ENCODE results near the gene CELSR3.

The CELSR3 gene

DNA sequence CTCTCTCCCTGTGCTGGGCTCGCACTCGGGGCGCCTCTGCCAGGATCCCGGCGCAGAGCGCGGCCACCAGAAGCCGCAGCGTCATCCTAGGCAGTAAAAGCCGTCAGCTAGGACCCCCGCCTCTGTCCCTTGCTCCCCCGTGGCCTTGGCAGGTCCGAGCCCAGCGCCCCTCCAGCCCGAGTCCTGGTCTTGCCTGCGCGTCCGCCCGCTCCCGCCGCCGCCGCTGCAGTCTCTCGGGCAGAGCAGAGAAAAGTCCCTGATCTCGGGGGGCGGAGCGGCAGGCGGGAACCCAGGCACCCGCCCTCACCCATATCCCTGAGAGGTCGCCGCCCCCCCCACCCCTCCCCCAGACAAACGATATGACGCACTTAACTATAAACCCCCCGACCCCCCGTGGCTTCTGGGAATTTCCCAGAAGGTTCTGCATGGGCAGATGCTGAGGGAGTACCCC lies 67.6 kb downstream of the CELSR3 start, which contains the start of gene COL7A1:
Gene COL7A1 (minus strand): TSS at position 255 of the 451 bp plus-strand sequence. CDS start 170 bp downstream, at position 85.
- DNase-seq (ENCODE audit: low spot score): peak; percentile 71
- no peak for TF ChIP-seq CTCF (IDR thresholded peaks at IDR 0.05; ENCODE audit: borderline replicate concordance, control extremely low read depth, extremely low read depth, insufficient read depth, missing control alignments)
- in situ Hi-C loops (cut with MboI; ENCODE audit: low sequenced_read_pairs, unreplicated experiment): no loop called here

- in situ Hi-C loops (cut with MboI; ENCODE audit: low sequenced_read_pairs, unreplicated experiment): no loop called here
- DNase-seq (ENCODE audit: low spot score): no peak
- no peak for TF ChIP-seq CTCF (IDR thresholded peaks at IDR 0.05; ENCODE audit: borderline replicate concordance, control extremely low read depth, extremely low read depth, insufficient read depth, missing control alignments)
Measured at GRCh38 chr3:48594417-48595049, 68.2 kb downstream of the CELSR3 start.

DNA sequence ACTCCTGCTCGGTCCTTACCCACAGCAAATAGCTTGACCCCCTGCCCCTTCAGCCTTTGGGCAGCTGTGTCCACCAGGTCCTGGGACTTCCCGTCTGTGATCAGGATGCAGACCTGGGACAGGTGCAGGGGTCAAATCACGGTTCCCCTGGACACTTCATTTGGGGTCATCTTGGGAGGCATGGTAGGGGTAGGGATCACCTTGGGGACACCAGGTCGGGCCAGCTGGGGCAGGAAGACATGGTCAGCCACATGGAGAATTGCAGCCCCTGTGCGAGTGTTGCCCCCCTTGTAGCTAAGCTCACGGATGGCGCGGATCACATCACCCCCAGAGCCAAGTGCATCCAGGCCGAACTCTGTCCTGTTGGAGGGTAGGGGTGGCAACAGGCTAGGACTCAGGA lies 69.3 kb downstream of the CELSR3 start:
- in situ Hi-C loops (cut with MboI; ENCODE audit: low sequenced_read_pairs, unreplicated experiment): no loop called here
- no peak for DNase-seq (ENCODE audit: low spot score)
- TF ChIP-seq CTCF (IDR thresholded peaks at IDR 0.05; ENCODE audit: borderline replicate concordance, control extremely low read depth, extremely low read depth, insufficient read depth, missing control alignments): no peak

- no peak for TF ChIP-seq CTCF (IDR thresholded peaks at IDR 0.05; ENCODE audit: borderline replicate concordance, control extremely low read depth, extremely low read depth, insufficient read depth, missing control alignments)
- in situ Hi-C loops (cut with MboI; ENCODE audit: low sequenced_read_pairs, unreplicated experiment): no loop called here
- no peak for DNase-seq (ENCODE audit: low spot score)
Measured at GRCh38 chr3:48592519-48593087, 70.1 kb downstream of the CELSR3 start.

DNA sequence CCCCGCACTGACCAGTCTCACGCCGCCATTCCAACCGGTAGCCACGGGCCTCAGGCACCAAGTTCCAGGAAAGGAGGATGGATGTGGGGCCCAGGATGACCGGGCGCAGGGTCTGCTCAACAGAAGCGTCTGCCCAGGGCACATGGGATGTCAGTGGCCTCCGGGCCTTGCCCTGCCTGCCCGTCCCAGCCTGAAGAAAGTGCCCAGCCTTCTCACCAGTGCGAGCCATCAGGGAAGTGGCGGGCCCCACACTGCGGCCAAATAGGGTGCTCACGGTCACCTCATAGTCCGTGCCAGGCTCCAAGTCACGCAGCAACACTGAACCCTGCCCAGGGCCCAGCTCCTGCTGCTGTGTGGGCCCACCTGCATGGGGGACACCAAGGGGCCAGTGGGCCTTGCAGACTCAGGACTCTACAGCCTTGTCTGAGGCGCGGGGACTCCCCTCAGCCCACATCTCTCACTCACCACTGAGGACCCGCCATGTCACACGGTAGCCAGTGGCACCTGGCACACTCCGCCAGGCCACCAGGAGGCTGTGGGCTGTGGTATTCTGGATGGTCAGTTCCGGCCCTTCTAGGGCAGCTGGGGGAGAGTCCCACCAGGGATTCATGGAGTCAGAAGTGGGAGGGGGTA lies 70.7 kb downstream of the CELSR3 start:
- no peak for DNase-seq (ENCODE audit: low spot score)
- in situ Hi-C loops (cut with MboI; ENCODE audit: low sequenced_read_pairs, unreplicated experiment): no loop called here
- TF ChIP-seq CTCF (IDR thresholded peaks at IDR 0.05; ENCODE audit: borderline replicate concordance, control extremely low read depth, extremely low read depth, insufficient read depth, missing control alignments): no peak

DNA sequence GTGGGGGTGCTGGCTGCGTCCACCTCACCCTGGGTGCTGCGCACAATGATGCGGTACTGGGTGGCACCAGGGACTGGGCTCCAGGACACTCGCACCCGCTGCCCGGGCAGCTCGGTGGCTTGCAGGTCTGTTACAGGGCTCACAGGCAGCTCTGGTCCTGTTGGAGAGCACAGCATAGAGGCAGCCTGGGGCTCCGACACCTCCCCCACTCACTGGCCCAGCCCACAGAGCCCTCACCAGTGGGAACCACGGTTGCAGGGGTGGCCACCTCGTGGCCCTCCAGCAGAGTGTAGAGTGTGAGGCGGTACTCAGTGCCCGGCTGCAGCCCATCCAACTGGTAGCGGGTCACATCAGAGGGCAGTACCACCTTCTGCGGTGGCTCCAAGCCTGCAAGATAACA lies 71.2 kb downstream of the CELSR3 start:
- TF ChIP-seq CTCF (IDR thresholded peaks at IDR 0.05; ENCODE audit: borderline replicate concordance, control extremely low read depth, extremely low read depth, insufficient read depth, missing control alignments): no peak
- no peak for DNase-seq (ENCODE audit: low spot score)
- in situ Hi-C loops (cut with MboI; ENCODE audit: low sequenced_read_pairs, unreplicated experiment): no loop called here
